Effector CD4-positive, alpha-beta T cell (primary cell): Measurements from ENCODE around the gene TMEM250.
A peak's percentile ranks its signal among the peaks of the same experiment; 100 is the strongest.
"Not testable (repeated sequence)": the region's sequence is repeated elsewhere in the genome, so short reads cannot be mapped to it uniquely, and the experiment has no call there.

ENCODE experiments used
- DNase-seq: peaks from one replicate; pipeline ENCODE4 v3.0.0-alpha.2; 2020
- total RNA-seq: gene quantifications from one replicate; lab custom pipeline; 2026; lab: John Stamatoyannopoulos, UW

Gene TMEM250, protein sequence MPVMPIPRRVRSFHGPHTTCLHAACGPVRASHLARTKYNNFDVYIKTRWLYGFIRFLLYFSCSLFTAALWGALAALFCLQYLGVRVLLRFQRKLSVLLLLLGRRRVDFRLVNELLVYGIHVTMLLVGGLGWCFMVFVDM
- total RNA-seq = 31.3 reads per million, percentile 57 among the genes with 10 or more reads in this experiment

- peak; percentile 94 for DNase-seq
Observed at GRCh38 chr9:136118320-136119060, at the start of gene TMEM250. TMEM250 (minus strand) TSS chr9:136118875; CDS start chr9:136116900, 1,975 bp downstream.

DNA sequence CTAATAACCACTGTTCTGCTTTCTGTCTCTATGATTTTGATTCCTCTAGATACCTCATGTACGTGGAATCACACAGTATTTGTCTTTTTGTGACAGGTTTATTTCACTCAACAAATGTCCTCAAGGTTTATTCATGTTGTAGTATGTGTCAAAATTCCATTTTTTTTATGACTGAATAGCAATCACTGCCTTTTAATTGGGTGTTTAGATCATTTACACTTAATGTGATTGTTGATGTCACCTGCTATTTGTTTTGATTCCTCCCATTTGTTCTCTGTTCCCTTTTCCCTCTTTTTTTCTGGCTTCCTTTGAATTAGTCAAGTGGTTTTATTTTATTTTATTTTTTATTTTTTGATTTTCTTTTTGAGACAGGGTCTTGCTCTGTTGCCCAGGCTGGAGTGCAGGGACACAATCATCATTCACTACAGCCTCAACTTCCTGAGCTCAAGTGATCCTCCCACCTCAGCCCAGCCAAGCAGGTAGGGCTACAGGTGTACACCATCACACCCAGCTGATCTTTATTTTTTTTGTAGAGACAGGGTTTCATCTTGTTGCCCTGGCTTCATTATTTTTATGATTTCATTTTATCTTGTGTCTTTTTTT, 44.7 kb upstream of the TMEM250 start:
- no peak for DNase-seq

- DNase-seq = no peak
Observed at GRCh38 chr9:136160995-136161610, 42.4 kb upstream of the TMEM250 start.

- DNase-seq = no peak
Observed at GRCh38 chr9:136160381-136160841, 41.7 kb upstream of the TMEM250 start.

DNA sequence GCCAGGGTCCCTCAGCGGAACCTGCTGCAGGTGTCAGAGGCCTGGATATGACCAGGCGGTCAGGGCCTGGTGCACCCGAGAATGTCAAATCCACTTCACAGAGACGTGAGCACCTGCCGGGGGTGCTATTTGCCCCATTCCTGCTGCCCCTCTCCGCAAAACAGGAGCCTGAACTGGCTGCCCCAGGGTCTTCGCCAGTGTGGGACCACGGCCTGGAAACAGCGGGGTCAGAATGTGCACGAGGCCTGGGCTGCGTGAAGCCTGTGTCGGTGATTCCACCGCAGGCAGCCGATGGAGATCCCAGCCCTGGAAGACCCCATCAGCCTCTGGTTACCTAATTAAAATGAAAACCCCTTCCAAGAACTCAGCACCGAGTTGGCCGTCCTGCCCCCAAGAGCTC, 41.2 kb upstream of the TMEM250 start:
- DNase-seq = no peak

GRCh38 chr9:136157477-136158265, 39.0 kb upstream of the TMEM250 start:
- DNase-seq = no peak

GRCh38 chr9:136156209-136157120, 37.8 kb upstream of the TMEM250 start:
- DNase-seq = no peak

- no peak for DNase-seq
Observed at GRCh38 chr9:136155576-136155975, 36.9 kb upstream of the TMEM250 start.

DNA sequence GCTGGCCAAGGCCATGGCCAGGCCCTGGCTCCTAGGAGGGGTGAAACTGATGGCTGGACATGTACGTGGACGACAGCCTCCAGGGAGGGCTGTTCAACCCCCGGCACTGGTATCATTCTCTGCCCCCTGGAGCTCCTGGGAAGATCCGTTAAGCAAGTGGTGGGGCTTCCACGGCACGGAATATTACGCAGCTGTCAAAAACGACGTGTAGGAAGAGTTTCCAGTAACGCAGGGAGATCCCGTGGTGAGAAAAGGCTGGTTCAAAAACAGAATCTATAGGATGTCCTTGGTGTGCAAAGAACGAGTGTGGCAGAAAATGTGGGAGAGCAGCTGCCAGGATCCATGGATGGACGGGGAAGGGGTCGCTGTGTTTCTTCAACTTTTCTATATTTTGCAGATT, 36.3 kb upstream of the TMEM250 start:
- DNase-seq = no peak

DNA sequence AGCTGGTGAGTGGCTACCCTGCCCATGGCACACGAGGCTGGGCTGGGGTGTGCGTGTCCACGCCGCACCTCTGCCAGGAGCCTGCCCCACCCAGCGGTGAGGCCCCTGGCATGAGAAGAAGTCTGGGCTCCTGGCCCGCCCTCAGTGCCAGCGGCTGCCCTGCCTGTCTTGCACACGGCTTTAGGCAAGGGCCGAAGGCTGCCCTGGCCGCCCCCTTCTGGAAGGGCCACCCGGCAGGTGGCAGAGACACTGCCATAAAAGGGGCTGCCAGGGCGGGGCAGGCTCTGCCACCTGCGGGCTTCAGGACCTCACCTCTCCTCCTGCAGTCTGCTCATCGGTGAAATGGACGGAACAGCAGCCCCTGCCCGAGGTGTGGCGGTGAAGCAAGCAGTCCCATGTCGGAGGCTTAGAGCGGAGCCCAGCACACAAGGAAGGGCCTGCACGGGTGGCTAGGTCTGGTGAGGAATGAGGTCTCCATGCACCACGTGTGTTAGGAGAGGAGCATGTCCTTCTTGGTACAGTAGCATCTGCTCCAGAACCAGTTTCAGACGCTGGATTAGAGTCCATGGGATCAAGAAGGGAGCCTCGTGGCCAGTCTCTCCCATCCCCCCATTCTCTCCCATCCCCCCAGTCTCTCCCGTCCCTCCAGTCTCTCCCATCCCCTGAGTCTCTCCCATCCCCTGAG, 34.8 kb upstream of the TMEM250 start:
- no peak for DNase-seq

DNA sequence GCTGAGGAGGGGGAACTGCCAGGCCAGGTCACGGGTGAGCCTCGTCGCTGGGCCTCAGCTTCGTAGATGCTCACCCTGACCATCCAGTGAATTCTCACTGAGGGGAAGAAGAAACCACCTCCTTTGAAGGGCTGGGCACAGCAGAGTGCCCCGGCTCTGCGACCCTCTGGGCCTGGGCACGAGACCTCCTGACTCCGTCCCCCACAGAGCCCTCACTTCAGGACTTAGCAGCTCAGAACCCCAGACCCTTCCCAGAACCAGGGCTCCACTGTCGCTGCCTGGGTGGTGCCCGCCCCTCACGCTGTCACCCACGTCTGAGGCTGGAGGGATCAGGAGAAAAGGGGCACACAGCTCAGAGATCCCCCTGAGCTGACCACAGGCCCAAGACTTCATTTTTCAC, 34.3 kb upstream of the TMEM250 start:
- no peak for DNase-seq

- no peak for DNase-seq
Observed at GRCh38 chr9:136152543-136152866, 33.8 kb upstream of the TMEM250 start.

- DNase-seq = no peak
Observed at GRCh38 chr9:136151848-136152542, 33.3 kb upstream of the TMEM250 start.

DNA sequence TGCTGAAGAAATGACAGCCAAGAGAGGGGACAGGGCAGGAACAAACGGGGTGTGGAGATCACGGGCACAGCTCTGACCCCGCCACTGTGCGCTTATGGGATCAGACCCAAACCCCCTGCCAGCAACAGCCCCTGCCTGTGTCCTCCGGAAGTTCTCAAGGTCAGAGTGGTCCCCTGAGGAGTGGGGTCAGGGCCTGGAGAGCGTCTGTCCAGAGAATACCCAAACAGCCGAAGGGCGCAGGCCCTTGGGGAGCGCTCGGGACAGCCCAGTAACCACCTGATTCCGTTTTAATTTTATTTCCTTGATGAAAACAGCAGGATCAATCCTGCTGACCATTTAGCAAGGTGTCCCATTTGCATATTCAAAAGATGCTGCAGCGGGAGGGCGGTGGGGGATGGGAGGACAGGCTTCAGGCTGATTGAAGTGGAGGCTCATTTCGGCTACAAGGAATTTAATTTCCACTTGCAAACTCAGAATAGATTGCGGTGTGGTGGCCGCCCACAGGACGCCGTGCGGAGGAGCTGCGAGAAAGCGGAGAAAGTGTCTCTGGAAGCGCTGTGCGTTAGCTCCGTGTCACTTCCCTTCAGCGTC, 32.6 kb upstream of the TMEM250 start:
- no peak for DNase-seq

- not testable (repeated sequence) for DNase-seq
Observed at GRCh38 chr9:136150664-136151213, 32.1 kb upstream of the TMEM250 start.

DNA sequence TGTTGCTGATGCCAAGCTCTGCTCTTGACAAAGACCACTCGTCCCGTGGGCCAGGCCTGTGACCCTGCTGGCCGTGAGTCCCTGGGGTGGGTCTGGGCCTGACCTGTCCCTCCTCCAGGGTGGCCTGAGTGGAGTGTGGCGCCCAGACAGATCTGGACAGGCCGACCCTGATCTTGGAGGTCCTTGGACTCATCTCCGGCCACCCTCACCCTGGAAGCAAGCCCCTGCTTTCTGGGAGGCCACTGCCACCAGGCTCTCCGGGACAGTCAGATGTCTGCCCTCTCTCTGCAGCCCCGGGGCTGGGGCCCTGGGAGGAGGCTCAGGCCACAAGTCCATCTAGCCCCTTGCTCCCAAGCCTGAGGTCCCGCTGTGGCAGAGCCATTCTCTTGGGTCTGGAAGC, 31.2 kb upstream of the TMEM250 start:
- no peak for DNase-seq

- no peak for DNase-seq
Observed at GRCh38 chr9:136149337-136149736, 30.7 kb upstream of the TMEM250 start.

DNA sequence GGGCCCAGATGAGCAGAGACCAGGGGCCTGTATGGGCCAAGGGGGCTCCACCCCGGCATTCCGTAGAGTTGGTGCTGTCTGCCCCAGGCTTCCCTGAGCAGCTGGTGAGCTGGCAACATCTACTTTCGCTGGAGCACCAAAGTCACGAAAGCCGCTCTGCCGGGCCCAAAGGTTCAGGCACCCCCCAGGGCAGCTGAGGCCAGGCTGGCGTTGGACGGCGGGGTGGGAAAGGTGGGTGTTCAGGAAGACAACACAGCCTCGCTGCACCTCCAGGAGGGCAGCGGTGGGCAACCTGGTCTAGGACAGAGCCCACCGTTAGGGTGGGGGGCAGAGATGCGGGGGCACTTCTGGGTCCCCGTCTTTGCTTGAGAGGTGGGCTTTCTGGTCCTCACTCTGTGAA, 30.1 kb upstream of the TMEM250 start:
- no peak for DNase-seq

DNA sequence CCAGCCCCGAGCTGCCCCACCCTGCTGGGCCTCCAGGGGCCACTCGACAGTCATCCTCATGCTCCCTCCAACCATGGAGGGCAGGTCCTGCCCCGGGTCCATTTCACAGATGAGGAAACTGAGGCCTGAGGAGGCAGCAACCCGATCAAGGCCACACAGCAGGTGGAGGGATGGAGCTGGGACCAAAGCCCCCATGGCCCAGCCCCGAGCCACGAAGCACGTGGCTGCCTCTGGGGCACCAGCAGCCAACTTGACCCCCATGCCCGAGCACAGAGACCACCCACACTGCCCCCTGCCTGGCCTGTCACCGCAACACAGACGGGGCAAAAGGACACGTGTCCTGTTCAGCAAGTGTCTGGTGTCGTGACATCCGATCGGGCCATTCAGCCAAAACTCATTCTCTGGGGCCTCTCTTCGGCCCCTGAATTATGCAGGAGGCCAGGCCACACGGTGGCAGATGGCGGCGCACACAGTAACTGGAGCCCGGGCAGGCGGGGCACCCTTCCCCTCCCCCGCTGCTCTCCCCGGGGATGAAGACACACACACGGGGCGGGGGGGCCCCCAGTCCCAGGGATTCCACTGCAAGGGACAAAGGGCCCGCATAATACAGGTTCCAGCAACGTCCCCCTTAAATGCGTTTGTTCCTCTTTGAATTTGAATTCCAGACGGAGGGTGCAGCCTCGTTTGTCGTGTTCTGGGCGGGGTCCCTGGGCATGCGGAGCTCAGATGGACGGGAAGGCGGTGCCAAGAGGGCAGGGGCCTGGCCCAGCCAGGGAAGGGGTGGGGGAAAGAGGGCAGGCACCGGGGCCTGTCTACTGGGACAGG, 29.4 kb upstream of the TMEM250 start:
- no peak for DNase-seq
